ENCODE data around the gene ZNF438.

- TF ChIP-seq GLIS3 (CRISPR knock-in tag; IDR thresholded peaks at IDR 0.05) (no peak), ZC3H10 (CRISPR knock-in tag; IDR thresholded peaks at IDR 0.05) (no peak), TCF4 (CRISPR knock-in tag; IDR thresholded peaks at IDR 0.05; ENCODE audit: borderline replicate concordance) (no peak), PPARA (CRISPR knock-in tag; IDR thresholded peaks at IDR 0.05; ENCODE audit: borderline replicate concordance) (no peak), CREB5 (CRISPR knock-in tag; IDR thresholded peaks at IDR 0.05; ENCODE audit: low read depth) (no peak), SNAI2 (CRISPR knock-in tag; IDR thresholded peaks at IDR 0.05) (no peak)
- TF ChIP-seq, protein P1, sequence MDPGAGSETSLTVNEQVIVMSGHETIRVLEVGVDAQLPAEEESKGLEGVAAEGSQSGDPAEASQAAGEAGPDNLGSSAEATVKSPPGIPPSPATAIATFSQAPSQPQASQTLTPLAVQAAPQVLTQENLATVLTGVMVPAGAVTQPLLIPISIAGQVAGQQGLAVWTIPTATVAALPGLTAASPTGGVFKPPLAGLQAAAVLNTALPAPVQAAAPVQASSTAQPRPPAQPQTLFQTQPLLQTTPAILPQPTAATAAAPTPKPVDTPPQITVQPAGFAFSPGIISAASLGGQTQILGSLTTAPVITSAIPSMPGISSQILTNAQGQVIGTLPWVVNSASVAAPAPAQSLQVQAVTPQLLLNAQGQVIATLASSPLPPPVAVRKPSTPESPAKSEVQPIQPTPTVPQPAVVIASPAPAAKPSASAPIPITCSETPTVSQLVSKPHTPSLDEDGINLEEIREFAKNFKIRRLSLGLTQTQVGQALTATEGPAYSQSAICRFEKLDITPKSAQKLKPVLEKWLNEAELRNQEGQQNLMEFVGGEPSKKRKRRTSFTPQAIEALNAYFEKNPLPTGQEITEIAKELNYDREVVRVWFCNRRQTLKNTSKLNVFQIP (CRISPR knock-in tag; IDR thresholded peaks at IDR 0.05; ENCODE audit: borderline replicate concordance, low read depth) = no peak
These were observed 57.9 kb downstream of the ZNF438 start for GRCh38 chr10:30973737-30974136.

All from SK-N-SH treated with all-trans-retinoic acid at 6 μM for 48 hours (cell line).